K562 treated with DMSO at 1 percent for 12 hours (cell line): ENCODE results near the gene ORC4. TPM values are rescaled to one million over a fixed set of nuclear protein-coding genes. Genes with fewer than 3 reads are reported as not detected.

ENCODE experiments used
- total RNA-seq: library from RNA; unstranded; fragments of 300-600 nt; gene quantifications from 2 replicates; pipeline ENCODE4 v1.2.3, GENCODE V29; 2022; ENCODE audit not compliant: insufficient read depth

ORC4 gene
- 15.5 and 25.1 TPM in 2 replicates for total RNA-seq

GRCh38 chr2:148020111-148021058, at the start of gene ORC4:
Gene ORC4 (minus strand): TSS chr2:148020737. CDS start chr2:147975958, 44,779 bp downstream.

GRCh38 chr2:148021059-148021861, 723 bp upstream of the ORC4 start, which contains the start of gene MBD5:
Gene MBD5 (plus strand): TSS chr2:148021091.

Other genes with a start within 250 kb of the ORC4 start
- 1.1 and 3.0 TPM in 2 replicates for gene ACVR2A, start 175.7 kb downstream of the ORC4 start, total RNA-seq
- 1.9 and 8.3 TPM in 2 replicates for gene MBD5, start 354 bp upstream of the ORC4 start, total RNA-seq